Motor neuron (in vitro differentiated cells): ENCODE measurements around the gene HOMEZ. TPM values are rescaled to one million over a fixed set of nuclear protein-coding genes. Genes with fewer than 3 reads are reported as not detected.
"Not testable (repeated sequence)": the region's sequence is repeated elsewhere in the genome, so short reads cannot be mapped to it uniquely, and the experiment has no call there.

Source experiments
- ATAC-seq, 8 experiments: fragments of 200-7000 bp; cut with Tn5 transposase; replicated peaks in 6 of 8; 2 replicates each; pipeline ENCODE4 v1.8.0; 2021; ENCODE audit warnings: mild to moderate bottlenecking in 8 of 8, moderate library complexity in 8 of 8
- H3K27ac ChIP-seq, 2 donors: fragments of 250-450 bp; sonication (Bioruptor Pico); 2 replicates each; pipeline ENCODE4 v1.9.0; 2021; ENCODE audit warnings: antibody characterized with exemption in 2 of 2, mild to moderate bottlenecking in 2 of 2, moderate library complexity in 1 of 2
- H3K4me1 ChIP-seq, 2 donors: fragments of 250-450 bp; sonication (Bioruptor Pico); replicated peaks in 1 of 2; 2 replicates each; pipeline ENCODE4 v1.6.1; 2021; ENCODE audit warnings: antibody characterized with exemption in 2 of 2, mild to moderate bottlenecking in 2 of 2, moderate library complexity in 1 of 2
- H3K4me3 ChIP-seq, 5 donors: fragments of 250-450 bp; sonication (Bioruptor Pico); 2 replicates each; pipeline ENCODE4 v1.9.0; 2021; ENCODE audit warnings: antibody characterized with exemption in 5 of 5, mild to moderate bottlenecking in 5 of 5, moderate library complexity in 4 of 5
- WGBS, 10 experiments: fragments of 450-650 bp; shearing (Covaris generic); methylation state at CpG; one replicate each; pipeline ENCODE4 v1.0.0; 2022; 5-methylcytosine and 5-hydroxymethylcytosine counted together
- in situ Hi-C, 9 experiments: fragments of 400-800 bp; cut with MboI; loops; one replicate each; pipeline ENCODE4 v1.15.0; 2021; ENCODE audit warnings: low sequenced_read_pairs in 9 of 9, low pct_unique_long_range_greater_than_20kb in 2 of 9; ENCODE audit not compliant: unreplicated experiment in 9 of 9
- total RNA-seq, 8 experiments: library from RNA; unstranded; fragments of 300-600 nt; gene quantifications; 2 replicates each; pipeline versions ENCODE4 v1.2.3 to v1.2.4, GENCODE V29; 2022

Gene HOMEZ
- total RNA-seq, 8 experiments from 2014 or later, result 3.5 to 9.9 (median 7.4) TPM

GRCh38 chr14:23296012-23296777 is 10.3 kb upstream of the HOMEZ start:
- ATAC-seq, result no peak
- in situ Hi-C loops, result no loop called here
- H3K27ac ChIP-seq, result no peak overlapping the region
- H3K4me3 ChIP-seq, result no peak overlapping the region
- WGBS, 10 experiments, result 17 to 100% (median 88%) methylated on average over 1 to 5 of the region's 7 CpGs; no CpG with 5 or more reads in 2 of the 10 experiments
- H3K4me1 ChIP-seq, result peaks cover 11 to 21% of the 10 kb centered on the region in 2 donors

DNA sequence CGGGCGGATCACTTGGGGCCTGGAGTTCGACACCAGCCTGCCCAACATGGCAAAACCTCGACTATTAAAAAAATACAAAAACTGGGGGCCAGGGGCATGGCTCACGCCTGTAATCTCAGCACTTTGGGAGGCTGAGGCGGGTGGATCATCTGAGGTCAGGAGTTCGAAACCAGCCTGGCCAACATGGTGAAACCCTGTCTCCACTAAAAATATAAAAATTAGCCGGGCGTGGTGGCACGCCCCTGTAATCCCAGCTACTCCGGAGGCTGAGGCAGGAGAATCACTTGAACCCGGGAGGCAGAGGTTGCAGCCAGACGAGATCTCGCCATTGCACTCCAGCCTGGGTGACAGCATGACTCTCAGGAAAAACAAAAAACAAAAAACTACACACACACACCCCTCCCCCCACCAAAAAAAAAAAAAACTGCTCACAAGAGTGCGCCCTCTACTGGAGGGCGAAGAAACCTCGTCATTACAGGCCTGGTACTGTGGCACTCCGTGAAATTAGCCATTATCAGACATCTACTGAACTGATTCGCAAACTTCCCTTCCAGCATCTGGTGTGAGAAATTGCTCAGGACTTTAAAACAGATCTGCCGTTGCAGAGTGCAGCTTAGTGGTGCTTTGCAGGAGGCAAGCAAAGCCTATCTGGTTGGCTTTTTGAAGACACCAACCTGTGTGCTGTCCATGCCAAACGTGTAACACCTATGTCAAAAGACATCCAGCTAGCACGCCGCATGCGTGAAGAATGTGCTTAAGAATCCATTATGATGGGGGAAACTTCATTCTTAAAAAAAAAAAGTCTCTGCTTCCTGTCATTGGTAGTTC is 9.0 kb upstream of the HOMEZ start:
- peak; percentile 63 to 91 (median 67) for ATAC-seq
- H3K4me1 ChIP-seq, result peaks cover 9 to 18% of the 10 kb centered on the region in 2 donors
- H3K4me3 ChIP-seq, result no peak overlapping the region
- in situ Hi-C loops, result no loop called here
- H3K27ac ChIP-seq, result no peak overlapping the region
- WGBS, 10 experiments, result 9 to 70% (median 45%) methylated on average over 2 to 12 of the region's 24 CpGs; no CpG with 5 or more reads in 1 of the 10 experiments

GRCh38 chr14:23286902-23287479 is 1.1 kb upstream of the HOMEZ start:
- in situ Hi-C loops, result no loop called here
- 20 to 87% (median 51%) methylated on average over 1 to 5 of the region's 6 CpGs; no CpG with 5 or more reads in 2 of the 10 experiments for WGBS, 10 experiments

DNA sequence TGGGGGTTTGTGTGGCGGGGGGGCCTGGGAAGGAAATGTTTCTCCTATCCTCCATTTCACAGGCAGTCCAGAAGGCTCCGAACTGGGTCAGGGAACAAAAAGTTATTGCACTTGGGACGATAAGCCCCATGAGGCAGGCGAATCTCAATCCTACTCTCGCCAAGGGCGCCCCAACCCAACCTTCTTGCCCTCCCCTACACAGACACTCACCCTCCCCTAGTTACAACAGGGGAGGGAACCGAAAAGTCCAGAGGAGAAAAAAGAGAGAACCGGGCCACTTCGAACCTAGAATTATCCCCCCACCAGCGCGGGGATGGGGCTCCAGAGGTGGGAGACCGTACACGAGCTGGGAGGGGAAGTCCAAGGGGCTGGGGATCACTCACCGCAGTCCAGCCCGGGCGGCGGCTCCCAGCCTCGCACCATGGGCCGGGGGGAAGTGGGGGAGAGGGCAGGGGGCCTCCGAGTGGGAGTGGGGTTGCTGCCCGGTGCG is 357 bp downstream of the HOMEZ start:
- H3K27ac ChIP-seq, result peak overlapping the region in 1 of 2 donors; percentile 75
- H3K4me1 ChIP-seq, result peaks cover 8 to 17% of the 10 kb centered on the region in 2 donors
- peak; percentile 13 to 64 (median 58) for ATAC-seq
- H3K4me3 ChIP-seq, result peak overlapping the region; percentile 75 to 96 (median 84)
- in situ Hi-C loops, result no loop called here
- 0% methylated on average over 1 of the region's 22 CpGs; no CpG with 5 or more reads in 9 of the 10 experiments for WGBS, 10 experiments

More at GRCh38 chr14:23286902-23287479, 1.1 kb upstream of the HOMEZ start:
- peaks cover 8 to 14% of the 10 kb centered on the region in 2 donors for H3K4me1 ChIP-seq
- peak overlapping the region; percentile 1 to 60 for H3K27ac ChIP-seq
- ATAC-seq, result no peak
- peak overlapping the region; percentile 75 to 96 (median 84) for H3K4me3 ChIP-seq

- peaks cover 14 to 24% of the 10 kb centered on the region in 2 donors for H3K4me1 ChIP-seq
- ATAC-seq, result no peak
- in situ Hi-C loops, result no loop called here
- no peak overlapping the region for H3K27ac ChIP-seq
- peak overlapping the region; percentile 75 to 96 (median 84) for H3K4me3 ChIP-seq
- 27 to 87% (median 58%) methylated on average over 1 to 5 of the region's 9 CpGs for WGBS, 10 experiments
Observed at GRCh38 chr14:23284654-23285529, 1.0 kb downstream of the HOMEZ start.

DNA sequence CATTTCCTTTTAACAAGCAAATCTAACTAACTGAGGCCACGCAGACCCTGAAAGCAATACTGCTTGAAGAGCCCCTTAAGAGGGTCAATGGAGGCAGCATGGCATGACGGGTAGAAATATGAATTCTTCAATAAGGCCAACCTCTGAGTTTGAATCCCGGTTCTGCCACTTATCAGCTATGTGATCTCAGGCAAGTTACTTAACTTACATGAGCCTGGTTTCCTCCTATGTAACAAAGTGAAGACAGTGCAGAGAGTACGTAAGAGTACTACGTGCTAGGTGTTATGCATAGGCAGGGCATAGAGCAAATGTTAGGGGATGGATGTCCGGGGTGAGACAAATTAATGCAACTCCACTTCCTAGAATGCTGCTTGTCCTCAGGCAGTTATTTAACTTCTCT is 4.7 kb downstream of the HOMEZ start:
- H3K4me3 ChIP-seq, result no peak overlapping the region
- in situ Hi-C loops, result no loop called here
- no peak overlapping the region for H3K27ac ChIP-seq
- WGBS, 10 experiments, result 65 to 100% (median 96%) methylated on average over 1 to 6 of the region's 6 CpGs; no CpG with 5 or more reads in 4 of the 10 experiments
- ATAC-seq, result no peak
- peaks cover 14 to 20% of the 10 kb centered on the region in 2 donors for H3K4me1 ChIP-seq

- in situ Hi-C loops, H3K4me3 ChIP-seq, H3K27ac ChIP-seq, ATAC-seq: not testable (repeated sequence)
- WGBS, 10 experiments, result 55 to 100% (median 92%) methylated on average over 1 to 6 of the region's 6 CpGs; no CpG with 5 or more reads in 4 of the 10 experiments
- peaks cover 9 to 11% of the 10 kb centered on the region in 2 donors for H3K4me1 ChIP-seq
Observed at GRCh38 chr14:23277928-23278327, 8.0 kb downstream of the HOMEZ start.

- WGBS, 10 experiments, result 73 to 100% (median 95%) methylated on average over 1 to 3 of the region's 3 CpGs; no CpG with 5 or more reads in 1 of the 10 experiments
- in situ Hi-C loops, result no loop called here
- Histone ChIP-seq H3K4me3 (no peak overlapping the region), H3K4me1 (peaks cover 9 to 11% of the 10 kb centered on the region in 2 donors), H3K27ac (no peak overlapping the region)
- ATAC-seq, result no peak
Observed at GRCh38 chr14:23277189-23277588, 8.7 kb downstream of the HOMEZ start.

- in situ Hi-C loops, result no loop called here
- 100% methylated on average over 1 to 2 of the region's 2 CpGs; no CpG with 5 or more reads in 6 of the 10 experiments for WGBS, 10 experiments
- no peak for ATAC-seq
- peaks cover 7 to 9% of the 10 kb centered on the region in 2 donors for H3K4me1 ChIP-seq
- H3K27ac ChIP-seq, result no peak overlapping the region
- H3K4me3 ChIP-seq, result no peak overlapping the region
Observed at GRCh38 chr14:23275412-23275811, 10.5 kb downstream of the HOMEZ start.

GRCh38 chr14:23269193-23269592 is 16.7 kb downstream of the HOMEZ start:
- 71 to 100% (median 96%) methylated on average over 1 to 4 of the region's 7 CpGs; no CpG with 5 or more reads in 2 of the 10 experiments for WGBS, 10 experiments
- Histone ChIP-seq H3K27ac (no peak overlapping the region), H3K4me3 (no peak overlapping the region), H3K4me1 (no peaks in the 10 kb centered on the region)
- in situ Hi-C loops, result no loop called here
- no peak for ATAC-seq

DNA sequence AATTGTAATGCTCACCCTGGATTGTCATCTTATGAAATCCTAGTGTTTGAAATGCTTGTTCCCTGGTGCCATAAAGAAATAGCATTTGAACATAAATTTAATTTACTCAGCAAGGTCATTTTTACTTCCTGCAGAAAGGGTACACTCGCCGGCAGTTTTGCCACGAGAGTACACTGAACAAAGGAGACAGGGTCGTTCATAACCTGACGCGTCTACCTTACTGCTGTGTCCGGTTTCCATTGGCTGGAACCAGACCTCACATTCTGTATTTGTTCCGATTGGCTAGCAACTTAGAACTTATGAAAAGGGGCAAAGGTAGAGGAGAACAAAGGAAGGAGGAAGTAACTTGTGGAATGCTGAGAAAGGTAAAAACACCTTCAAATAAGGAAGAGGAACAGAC is 25.1 kb downstream of the HOMEZ start:
- in situ Hi-C loops, ATAC-seq, H3K4me3 ChIP-seq, H3K4me1 ChIP-seq, H3K27ac ChIP-seq: not testable (repeated sequence)
- WGBS, 10 experiments, result 0 to 100% (median 91%) methylated on average over 1 to 8 of the region's 8 CpGs

DNA sequence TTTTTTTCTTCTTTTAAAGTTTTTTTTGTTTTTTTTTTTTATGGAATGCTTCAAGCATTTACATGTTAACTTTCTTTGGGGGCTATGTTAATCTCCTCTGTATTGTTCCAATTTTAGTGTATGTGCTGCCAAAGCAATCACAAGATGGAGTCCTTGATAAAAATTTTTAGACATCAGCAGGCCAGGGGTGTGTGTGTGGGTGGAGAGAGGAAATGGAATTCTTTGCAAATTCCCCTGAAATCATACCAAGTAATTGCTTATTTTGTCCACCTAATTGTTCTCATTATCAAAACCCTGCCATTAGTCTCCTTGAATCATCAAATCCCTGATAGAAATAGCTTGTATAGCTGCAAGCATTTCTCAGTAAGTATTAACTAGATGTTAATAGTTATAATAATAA is 26.5 kb downstream of the HOMEZ start:
- H3K4me3 ChIP-seq, result no peak overlapping the region
- H3K27ac ChIP-seq, result no peak overlapping the region
- no peaks in the 10 kb centered on the region for H3K4me1 ChIP-seq
- no peak for ATAC-seq
- in situ Hi-C loops, result no loop called here
